Measurements from ENCODE around the gene ATF3.

The ATF3 gene

GRCh38 chr1:212640223-212640878 is 31.8 kb downstream of the ATF3 start:
- Histone ChIP-seq H3K9me3 (ENCODE audit: control insufficient read depth, low read length) (no peaks in the 10 kb centered on the region), H3K36me3 (ENCODE audit: control insufficient read depth, insufficient read depth, low read length) (no peaks in the 10 kb centered on the region), H3K4me3 (ENCODE audit: insufficient read depth, low read depth, low read length) (no peak overlapping the region), H3K27me3 (ENCODE audit: control insufficient read depth, insufficient read depth, low read length, poor library complexity, severe bottlenecking) (no peaks in the 10 kb centered on the region), H3K27ac (ENCODE audit: insufficient read depth, low read depth, low read length, poor library complexity, severe bottlenecking) (no peak overlapping the region), H3K4me1 (ENCODE audit: control insufficient read depth, insufficient read depth, low read length) (no peaks in the 10 kb centered on the region)
- 90 to 96% methylated on average over 2 to 3 of the region's 3 CpGs for WGBS, 2 experiments

- Histone ChIP-seq H3K9me3 (ENCODE audit: control insufficient read depth, low read length) (no peaks in the 10 kb centered on the region), H3K27ac (ENCODE audit: insufficient read depth, low read depth, low read length, poor library complexity, severe bottlenecking) (no peak overlapping the region), H3K4me1 (ENCODE audit: control insufficient read depth, insufficient read depth, low read length) (no peaks in the 10 kb centered on the region), H3K27me3 (ENCODE audit: control insufficient read depth, insufficient read depth, low read length, poor library complexity, severe bottlenecking) (no peaks in the 10 kb centered on the region), H3K4me3 (ENCODE audit: insufficient read depth, low read depth, low read length) (no peak overlapping the region), H3K36me3 (ENCODE audit: control insufficient read depth, insufficient read depth, low read length) (no peaks in the 10 kb centered on the region)
- 94 to 100% methylated on average over 1 of the region's 1 CpG for WGBS, 2 experiments
Observed at GRCh38 chr1:212641956-212642355, 33.4 kb downstream of the ATF3 start.

- Histone ChIP-seq H3K27me3 (ENCODE audit: control insufficient read depth, insufficient read depth, low read length, poor library complexity, severe bottlenecking) (no peaks in the 10 kb centered on the region), H3K4me1 (ENCODE audit: control insufficient read depth, insufficient read depth, low read length) (no peaks in the 10 kb centered on the region), H3K27ac (ENCODE audit: insufficient read depth, low read depth, low read length, poor library complexity, severe bottlenecking) (no peak overlapping the region), H3K4me3 (ENCODE audit: insufficient read depth, low read depth, low read length) (no peak overlapping the region), H3K9me3 (ENCODE audit: control insufficient read depth, low read length) (no peaks in the 10 kb centered on the region), H3K36me3 (ENCODE audit: control insufficient read depth, insufficient read depth, low read length) (no peaks in the 10 kb centered on the region)
- 90 to 96% methylated on average over 2 of the region's 2 CpGs for WGBS, 2 experiments
Observed at GRCh38 chr1:212643877-212644276, 35.3 kb downstream of the ATF3 start.

- H3K4me1 ChIP-seq (ENCODE audit: control insufficient read depth, insufficient read depth, low read length), result no peaks in the 10 kb centered on the region
- H3K9me3 ChIP-seq (ENCODE audit: control insufficient read depth, low read length), result no peaks in the 10 kb centered on the region
- 91 to 94% methylated on average over 6 of the region's 6 CpGs for WGBS, 2 experiments
- no peak overlapping the region for H3K4me3 ChIP-seq (ENCODE audit: insufficient read depth, low read depth, low read length)
- H3K36me3 ChIP-seq (ENCODE audit: control insufficient read depth, insufficient read depth, low read length), result no peaks in the 10 kb centered on the region
- H3K27me3 ChIP-seq (ENCODE audit: control insufficient read depth, insufficient read depth, low read length, poor library complexity, severe bottlenecking), result no peaks in the 10 kb centered on the region
- no peak overlapping the region for H3K27ac ChIP-seq (ENCODE audit: insufficient read depth, low read depth, low read length, poor library complexity, severe bottlenecking)
Observed at GRCh38 chr1:212644866-212645545, 36.4 kb downstream of the ATF3 start.

- no peaks in the 10 kb centered on the region for H3K9me3 ChIP-seq (ENCODE audit: control insufficient read depth, low read length)
- no peak overlapping the region for H3K27ac ChIP-seq (ENCODE audit: insufficient read depth, low read depth, low read length, poor library complexity, severe bottlenecking)
- no peaks in the 10 kb centered on the region for H3K4me1 ChIP-seq (ENCODE audit: control insufficient read depth, insufficient read depth, low read length)
- no peaks in the 10 kb centered on the region for H3K36me3 ChIP-seq (ENCODE audit: control insufficient read depth, insufficient read depth, low read length)
- no peak overlapping the region for H3K4me3 ChIP-seq (ENCODE audit: insufficient read depth, low read depth, low read length)
- 92% methylated on average over 13 of the region's 13 CpGs for WGBS, 2 experiments
- H3K27me3 ChIP-seq (ENCODE audit: control insufficient read depth, insufficient read depth, low read length, poor library complexity, severe bottlenecking), result no peaks in the 10 kb centered on the region
Observed at GRCh38 chr1:212645546-212646543, 37.3 kb downstream of the ATF3 start.

- H3K27ac ChIP-seq (ENCODE audit: insufficient read depth, low read depth, low read length, poor library complexity, severe bottlenecking), result no peak overlapping the region
- no peaks in the 10 kb centered on the region for H3K9me3 ChIP-seq (ENCODE audit: control insufficient read depth, low read length)
- WGBS, 2 experiments, result 95 to 96% methylated on average over 19 of the region's 19 CpGs
- no peak overlapping the region for H3K4me3 ChIP-seq (ENCODE audit: insufficient read depth, low read depth, low read length)
- no peaks in the 10 kb centered on the region for H3K4me1 ChIP-seq (ENCODE audit: control insufficient read depth, insufficient read depth, low read length)
- no peaks in the 10 kb centered on the region for H3K36me3 ChIP-seq (ENCODE audit: control insufficient read depth, insufficient read depth, low read length)
- H3K27me3 ChIP-seq (ENCODE audit: control insufficient read depth, insufficient read depth, low read length, poor library complexity, severe bottlenecking), result no peaks in the 10 kb centered on the region
Observed at GRCh38 chr1:212646588-212646987, 38.0 kb downstream of the ATF3 start.

GRCh38 chr1:212647004-212647403 is 38.4 kb downstream of the ATF3 start:
- no peaks in the 10 kb centered on the region for H3K4me1 ChIP-seq (ENCODE audit: control insufficient read depth, insufficient read depth, low read length)
- WGBS, 2 experiments, result 93 to 94% methylated on average over 11 of the region's 11 CpGs
- no peak overlapping the region for H3K4me3 ChIP-seq (ENCODE audit: insufficient read depth, low read depth, low read length)
- H3K27me3 ChIP-seq (ENCODE audit: control insufficient read depth, insufficient read depth, low read length, poor library complexity, severe bottlenecking), result no peaks in the 10 kb centered on the region
- H3K27ac ChIP-seq (ENCODE audit: insufficient read depth, low read depth, low read length, poor library complexity, severe bottlenecking), result no peak overlapping the region
- H3K9me3 ChIP-seq (ENCODE audit: control insufficient read depth, low read length), result no peaks in the 10 kb centered on the region
- no peaks in the 10 kb centered on the region for H3K36me3 ChIP-seq (ENCODE audit: control insufficient read depth, insufficient read depth, low read length)

GRCh38 chr1:212648431-212648830 is 39.9 kb downstream of the ATF3 start:
- 80 to 90% methylated on average over 2 to 3 of the region's 3 CpGs for WGBS, 2 experiments

GRCh38 chr1:212649020-212649419 is 40.5 kb downstream of the ATF3 start:
- Histone ChIP-seq H3K4me1 (ENCODE audit: control insufficient read depth, insufficient read depth, low read length) (no peaks in the 10 kb centered on the region), H3K27ac (ENCODE audit: insufficient read depth, low read depth, low read length, poor library complexity, severe bottlenecking) (no peak overlapping the region), H3K9me3 (ENCODE audit: control insufficient read depth, low read length) (no peaks in the 10 kb centered on the region), H3K4me3 (ENCODE audit: insufficient read depth, low read depth, low read length) (no peak overlapping the region), H3K36me3 (ENCODE audit: control insufficient read depth, insufficient read depth, low read length) (no peaks in the 10 kb centered on the region), H3K27me3 (ENCODE audit: control insufficient read depth, insufficient read depth, low read length, poor library complexity, severe bottlenecking) (no peaks in the 10 kb centered on the region)
- WGBS, 2 experiments, result 94% methylated on average over 2 of the region's 2 CpGs; no CpG with 5 or more reads in 1 of the 2 experiments

More at GRCh38 chr1:212648431-212648830, 39.9 kb downstream of the ATF3 start:
- Histone ChIP-seq H3K27me3 (ENCODE audit: control insufficient read depth, insufficient read depth, low read length, poor library complexity, severe bottlenecking) (no peaks in the 10 kb centered on the region), H3K4me3 (ENCODE audit: insufficient read depth, low read depth, low read length) (no peak overlapping the region), H3K36me3 (ENCODE audit: control insufficient read depth, insufficient read depth, low read length) (no peaks in the 10 kb centered on the region), H3K9me3 (ENCODE audit: control insufficient read depth, low read length) (no peaks in the 10 kb centered on the region), H3K4me1 (ENCODE audit: control insufficient read depth, insufficient read depth, low read length) (no peaks in the 10 kb centered on the region), H3K27ac (ENCODE audit: insufficient read depth, low read depth, low read length, poor library complexity, severe bottlenecking) (no peak overlapping the region)

GRCh38 chr1:212650228-212650627 is 41.7 kb downstream of the ATF3 start:
- 95 to 96% methylated on average over 2 to 3 of the region's 3 CpGs for WGBS, 2 experiments
- no peaks in the 10 kb centered on the region for H3K9me3 ChIP-seq (ENCODE audit: control insufficient read depth, low read length)

More at GRCh38 chr1:212650228-212650627, 41.7 kb downstream of the ATF3 start:
- Histone ChIP-seq H3K36me3 (ENCODE audit: control insufficient read depth, insufficient read depth, low read length) (no peaks in the 10 kb centered on the region), H3K27me3 (ENCODE audit: control insufficient read depth, insufficient read depth, low read length, poor library complexity, severe bottlenecking) (no peaks in the 10 kb centered on the region), H3K4me3 (ENCODE audit: insufficient read depth, low read depth, low read length) (no peak overlapping the region), H3K4me1 (ENCODE audit: control insufficient read depth, insufficient read depth, low read length) (no peaks in the 10 kb centered on the region), H3K27ac (ENCODE audit: insufficient read depth, low read depth, low read length, poor library complexity, severe bottlenecking) (no peak overlapping the region)

Data from ectodermal cell (in vitro differentiated cells).